IMR-90 (cell line): ENCODE data around the gene HAVCR1. TPM values are rescaled to one million over a fixed set of nuclear protein-coding genes. Genes with fewer than 3 reads are reported as not detected.

Experiments
- ATAC-seq: fragments of 200-7000 bp; cut with Tn5 transposase; 2 replicates; pipeline ENCODE4 v1.9.1; 2020; ENCODE audit warnings: low read depth, mild to moderate bottlenecking, moderate library complexity
- BruUV-seq: library from RNA; stranded (reverse); fragments of 400-500 nt; replicated peaks from 2 replicates; lab custom pipeline; 2021; lab: Mats Ljungman, UMichigan
- CTCF ChIA-PET: fragments of 300-600 bp; formaldehyde crosslinking; extraction: SDS; loops from one replicate; lab custom pipeline; 2021; ENCODE audit warnings: antibody characterized with exemption; lab: Yijun Ruan, JAX
- POLR2A ChIA-PET: fragments of 300-600 bp; sonication (Branson Sonifier 250); formaldehyde crosslinking; loops from one replicate; lab custom pipeline; 2022; ENCODE audit warnings: antibody characterized with exemption; ENCODE audit not compliant: unreplicated experiment; lab: Charles Lee
- DNase-seq: peaks from one replicate; pipeline ENCODE4 v3.0.0; 2013
- H2AFZ ChIP-seq: replicated peaks from 2 replicates; pipeline ENCODE3; 2013; ENCODE audit warnings: low read length, mild to moderate bottlenecking; ENCODE audit not compliant: poor library complexity
- H2AK5ac ChIP-seq: 2 replicates; pipeline ENCODE4 v1.6.1; 2013; ENCODE audit warnings: low read depth, low read length, inconsistent platforms
- H2AK9ac ChIP-seq: replicated peaks from 2 replicates; pipeline ENCODE3; 2013; ENCODE audit warnings: mild to moderate bottlenecking, low read depth, low read length, moderate library complexity; ENCODE audit not compliant: poor library complexity
- H2BK120ac ChIP-seq: 2 replicates; pipeline ENCODE4 v1.6.1; 2013; ENCODE audit warnings: low read depth, low read length, inconsistent platforms
- H2BK15ac ChIP-seq: 3 replicates; pipeline ENCODE4 v1.6.1; 2013; ENCODE audit warnings: low read depth, low read length, inconsistent platforms
- H2BK20ac ChIP-seq: 2 replicates; pipeline ENCODE4 v1.6.1; 2013; ENCODE audit warnings: low read depth, mild to moderate bottlenecking, inconsistent platforms, low read length, moderate library complexity
- H2BK5ac ChIP-seq: 2 replicates; pipeline ENCODE4 v1.6.1; 2013; ENCODE audit warnings: mild to moderate bottlenecking, low read depth, low read length, inconsistent platforms; ENCODE audit not compliant: poor library complexity, severe bottlenecking
- H3K14ac ChIP-seq: replicated peaks from 2 replicates; pipeline ENCODE4 v1.6.1; 2013; ENCODE audit warnings: low read depth, low read length, inconsistent platforms
- H3K18ac ChIP-seq: 2 replicates; pipeline ENCODE4 v1.6.1; 2013; ENCODE audit warnings: low read depth, low read length, control low read depth
- H3K23ac ChIP-seq: 2 replicates; pipeline ENCODE4 v1.6.1; 2013; ENCODE audit warnings: low read depth, low read length, inconsistent platforms
- H3K27ac ChIP-seq: 2 replicates; pipeline ENCODE4 v1.5.1; 2013; ENCODE audit warnings: mild to moderate bottlenecking, control low read depth, low read length; ENCODE audit not compliant: insufficient read depth
- H3K27me3 ChIP-seq: 2 replicates; pipeline ENCODE4 v1.6.1; 2013; ENCODE audit warnings: low read length; ENCODE audit not compliant: control insufficient read depth, insufficient read depth
- H3K36me3 ChIP-seq: 2 replicates; pipeline ENCODE4 v1.6.1; 2013; ENCODE audit warnings: low read length, mixed read lengths; ENCODE audit not compliant: control insufficient read depth, insufficient read depth
- H3K4ac ChIP-seq: 2 replicates; pipeline ENCODE4 v1.6.1; 2013; ENCODE audit warnings: low read depth, low read length, inconsistent platforms
- H3K4me1 ChIP-seq: 2 replicates; pipeline ENCODE4 v1.6.1; 2013; ENCODE audit warnings: low read length, mixed read lengths; ENCODE audit not compliant: control insufficient read depth, insufficient read depth
- H3K4me2 ChIP-seq: 2 replicates; pipeline ENCODE4 v1.6.1; 2013; ENCODE audit warnings: low read depth, mild to moderate bottlenecking, control low read depth, low read length, moderate library complexity
- H3K4me3 ChIP-seq: 2 replicates; pipeline ENCODE4 v1.5.1; 2013; ENCODE audit warnings: low read depth, mild to moderate bottlenecking, control low read depth, low read length, moderate library complexity; ENCODE audit not compliant: insufficient read depth
- H3K56ac ChIP-seq: 2 replicates; pipeline ENCODE4 v1.6.1; 2013; ENCODE audit warnings: low read length, inconsistent platforms; ENCODE audit not compliant: insufficient read depth; ENCODE audit errors: extremely low read depth
- H3K79me1 ChIP-seq, 2 experiments: 2 replicates each; pipeline ENCODE4 v1.6.1; 2013; ENCODE audit warnings: low read length in 2 of 2, inconsistent platforms in 1 of 2, low read depth in 1 of 2
- H3K9ac ChIP-seq: 2 replicates; pipeline ENCODE4 v1.6.1; 2013; ENCODE audit warnings: low read depth, low read length, control low read depth
- H3K9me1 ChIP-seq: 2 replicates; pipeline ENCODE4 v1.6.1; 2013; ENCODE audit warnings: low read length, inconsistent platforms; ENCODE audit not compliant: insufficient read depth
- H3K9me3 ChIP-seq: 2 replicates; pipeline ENCODE4 v1.6.1; 2013; ENCODE audit warnings: low read length; ENCODE audit not compliant: control insufficient read depth, insufficient read depth
- H4K20me1 ChIP-seq: 2 replicates; pipeline ENCODE4 v1.6.1; 2013; ENCODE audit warnings: low read length, inconsistent platforms; ENCODE audit not compliant: insufficient read depth
- H4K5ac ChIP-seq: 2 replicates; pipeline ENCODE4 v1.6.1; 2013; ENCODE audit warnings: mild to moderate bottlenecking, low read depth, low read length, control low read depth
- H4K8ac ChIP-seq, 2 experiments: 2 replicates each; pipeline ENCODE4 v1.6.1; 2013; ENCODE audit warnings: low read depth in 2 of 2, low read length in 2 of 2, control low read depth in 1 of 2, inconsistent platforms in 1 of 2
- H4K91ac ChIP-seq: 2 replicates; pipeline ENCODE4 v1.6.1; 2013; ENCODE audit warnings: low read depth, low read length, inconsistent platforms; ENCODE audit not compliant: insufficient read depth
- BHLHE40 ChIP-seq: fragments of 150-350 bp; IDR thresholded peaks from 2 replicates; pipeline ENCODE4 v1.6.1; 2016; ENCODE audit warnings: mild to moderate bottlenecking, low read depth, low read length
- CEBPB ChIP-seq: IDR thresholded peaks from 2 replicates; pipeline ENCODE4 v1.6.1; 2012; ENCODE audit warnings: low read depth, low read length, improper control_type of control experiment
- CHD1 ChIP-seq: IDR thresholded peaks from 2 replicates; pipeline ENCODE4 v1.6.1; 2012; ENCODE audit warnings: low read depth, low read length, improper control_type of control experiment
- CTCF ChIP-seq: conservative IDR thresholded peaks from 2 replicates; pipeline ENCODE4 v1.5.1; 2012; ENCODE audit warnings: mild to moderate bottlenecking, low read depth, low read length, improper control_type of control experiment
- ELK1 ChIP-seq: fragments of 150-350 bp; IDR thresholded peaks from 2 replicates; pipeline ENCODE4 v1.6.1; 2016; ENCODE audit warnings: low read depth, mild to moderate bottlenecking, low read length, moderate library complexity, borderline replicate concordance
- FOS ChIP-seq: fragments of 150-350 bp; IDR thresholded peaks from 2 replicates; pipeline ENCODE4 v1.6.1; 2016; ENCODE audit warnings: low read depth, low read length
- MAFK ChIP-seq: IDR thresholded peaks from 2 replicates; pipeline ENCODE4 v1.6.1; 2012; ENCODE audit warnings: low read depth, low read length, improper control_type of control experiment
- MAZ ChIP-seq: IDR thresholded peaks from 2 replicates; pipeline ENCODE4 v1.6.1; 2012; ENCODE audit warnings: low read depth, mild to moderate bottlenecking, low read length, improper control_type of control experiment, moderate library complexity, borderline replicate concordance
- MXI1 ChIP-seq: IDR thresholded peaks from 2 replicates; pipeline ENCODE4 v1.6.1; 2012; ENCODE audit warnings: low read depth, mild to moderate bottlenecking, low read length, moderate library complexity, borderline replicate concordance
- NFE2L2 ChIP-seq: fragments of 150-350 bp; IDR thresholded peaks from 2 replicates; pipeline ENCODE4 v1.6.1; 2016; ENCODE audit warnings: low read depth, mild to moderate bottlenecking, low read length
- POLR2A ChIP-seq: IDR thresholded peaks from 2 replicates; pipeline ENCODE4 v1.6.1; 2012; ENCODE audit warnings: mild to moderate bottlenecking, low read depth, low read length
- RAD21 ChIP-seq: IDR thresholded peaks from 2 replicates; pipeline ENCODE4 v1.6.1; 2012; ENCODE audit warnings: low read length, improper control_type of control experiment
- RCOR1 ChIP-seq: IDR thresholded peaks from 2 replicates; pipeline ENCODE4 v1.6.1; 2012; ENCODE audit warnings: mild to moderate bottlenecking, low read length, improper control_type of control experiment; ENCODE audit not compliant: insufficient replicate concordance
- RFX5 ChIP-seq: IDR thresholded peaks from 2 replicates; pipeline ENCODE4 v1.8.0; 2012; ENCODE audit warnings: low read depth, mild to moderate bottlenecking, low read length, moderate library complexity
- SMC3 ChIP-seq: fragments of 150-350 bp; IDR thresholded peaks from 2 replicates; pipeline ENCODE4 v1.6.1; 2016; ENCODE audit warnings: low read depth, mild to moderate bottlenecking, antibody characterized with exemption, low read length, moderate library complexity
- USF2 ChIP-seq: fragments of 150-350 bp; IDR thresholded peaks from 2 replicates; pipeline ENCODE4 v1.6.1; 2017; ENCODE audit warnings: mild to moderate bottlenecking, antibody characterized with exemption, low read length, low read depth
- WGBS, 2 experiments: methylation state at CpG; one replicate each; pipeline versions ENCODE4 v1.1.5 to v1.1.7; 2013; ENCODE audit warnings: missing lambda C conversion rate in 2 of 2; ENCODE audit not compliant: insufficient read length in 1 of 2; ENCODE audit errors: extremely low coverage in 2 of 2; 5-methylcytosine and 5-hydroxymethylcytosine counted together
- dilution Hi-C: fragments of 300-500 bp; cut with HindIII; formaldehyde crosslinking; loops from one replicate; pipeline ENCODE4 v1.14.3; 2018; ENCODE audit warnings: low sequenced_read_pairs; ENCODE audit not compliant: unreplicated experiment
- in situ Hi-C: fragments of 300-500 bp; cut with MboI; formaldehyde crosslinking; loops from 3 replicates; pipeline ENCODE4 v1.14.3; 2019; ENCODE audit warnings: low sequenced_read_pairs, inconsistent platforms, mixed read lengths
- intact Hi-C: fragments of 100-400 bp; cut with micrococcal nuclease; formaldehyde crosslinking; loops from 2 replicates; pipeline ENCODE4 v1.10.0; 2022
- polyA plus RNA-seq, 3 experiments: library from polyadenylated mRNA; depleted of rRNA; stranded (reverse); fragments of >200 nt; gene quantifications; 2 replicates each; pipeline ENCODE4 v1.2.3, GENCODE V29; 2012; ENCODE audit warnings: low replicate concordance in 1 of 3
- total RNA-seq: library from RNA; depleted of rRNA; stranded (reverse); fragments of >200 nt; gene quantifications from 2 replicates; pipeline ENCODE4 v1.2.3, GENCODE V29; 2012

HAVCR1 gene
- total and polyA plus RNA-seq, 2 of the 4 experiments (the other 2 are of a cell fraction) = not detected

- H3K27me3 ChIP-seq = no peaks in the 10 kb centered on the region
- no peak overlapping the region for H3K4me3 ChIP-seq
- no peaks in the 10 kb centered on the region for H3K9me3 ChIP-seq
- no peak for TF ChIP-seq NFE2L2
- no peak for TF ChIP-seq RFX5
- no peak for TF ChIP-seq MAFK
- no peak for TF ChIP-seq POLR2A
- TF ChIP-seq USF2 = no peak
- TF ChIP-seq FOS = no peak
- TF ChIP-seq MAZ = no peak
- TF ChIP-seq MXI1 = no peak
- TF ChIP-seq BHLHE40 = no peak
- TF ChIP-seq ELK1 = no peak
- TF ChIP-seq CEBPB = no peak
- no peak for TF ChIP-seq SMC3
- TF ChIP-seq RAD21 = no peak
- no peak for TF ChIP-seq CTCF
- no peak for TF ChIP-seq CHD1
- no peak for TF ChIP-seq RCOR1
- ATAC-seq = no peak
- no peak overlapping the region for H2AFZ ChIP-seq
- no peak overlapping the region for H3K56ac ChIP-seq
- H2AK9ac ChIP-seq = no peak overlapping the region
- in situ Hi-C loops (no loop called here), intact Hi-C loops (no loop called here), dilution Hi-C loops (no loop called here)
- ChIA-PET POLR2A (no interaction called here), CTCF (no interaction called here)
- H3K4me1 ChIP-seq = no peaks in the 10 kb centered on the region
- no TSS peak for BruUV-seq
- no peak overlapping the region for H2BK120ac ChIP-seq
- no peak overlapping the region for H3K4ac ChIP-seq
- no peak overlapping the region for H3K4me2 ChIP-seq
- no peaks in the 10 kb centered on the region for H3K36me3 ChIP-seq
- no peak overlapping the region for H4K91ac ChIP-seq
- no peak overlapping the region for H4K5ac ChIP-seq
- no peak overlapping the region for H2BK5ac ChIP-seq
- no peak overlapping the region for H3K27ac ChIP-seq
- H3K14ac ChIP-seq = no peak overlapping the region
- no CpG with 5 or more reads among the region's 3 CpGs for WGBS, 2 experiments
- no peak overlapping the region for H4K8ac ChIP-seq
- no peak overlapping the region for H3K23ac ChIP-seq
- no peaks in the 10 kb centered on the region for H3K9me1 ChIP-seq
- H2BK20ac ChIP-seq = no peak overlapping the region
- no peaks in the 10 kb centered on the region for H3K79me1 ChIP-seq
- no peak overlapping the region for H2AK5ac ChIP-seq
- H4K20me1 ChIP-seq = no peaks in the 10 kb centered on the region
- no peak overlapping the region for H3K9ac ChIP-seq
- no peak overlapping the region for H3K18ac ChIP-seq
- DNase-seq = no peak
- no peak overlapping the region for H2BK15ac ChIP-seq
Measured at GRCh38 chr5:157029457-157029856, 29.5 kb downstream of the HAVCR1 start.
